Fibroblast of mammary gland (primary cell): ENCODE data around the gene CA11.

Source experiments
- DNase-seq: peaks from one replicate; pipeline ENCODE4 v3.0.0-alpha.2; 2010; ENCODE audit warnings: low read depth
- H3K4me3 ChIP-seq: 2 replicates; pipeline ENCODE4 v1.5.1; 2011; ENCODE audit warnings: low read depth, mild to moderate bottlenecking, low read length, moderate library complexity; ENCODE audit not compliant: control insufficient read depth
- CTCF ChIP-seq: conservative IDR thresholded peaks from 2 replicates; pipeline ENCODE4 v1.5.1; 2011; ENCODE audit warnings: low read depth, low read length, inconsistent platforms; ENCODE audit not compliant: control insufficient read depth, insufficient read depth

Gene CA11

GRCh38 chr19:48596679-48597465 lies 49.1 kb downstream of the CA11 start:
- no peak for DNase-seq
- no peak overlapping the region for H3K4me3 ChIP-seq
- TF ChIP-seq CTCF = no peak

GRCh38 chr19:48596237-48596636 lies 49.8 kb downstream of the CA11 start:
- no peak for DNase-seq
- no peak for TF ChIP-seq CTCF
- H3K4me3 ChIP-seq = no peak overlapping the region

GRCh38 chr19:48595833-48596232 lies 50.2 kb downstream of the CA11 start:
- no peak for DNase-seq
- H3K4me3 ChIP-seq = no peak overlapping the region
- TF ChIP-seq CTCF = no peak

GRCh38 chr19:48595171-48595570 lies 50.8 kb downstream of the CA11 start:
- DNase-seq = no peak
- H3K4me3 ChIP-seq = no peak overlapping the region
- no peak for TF ChIP-seq CTCF

- peak; percentile 28 for DNase-seq
- peak; percentile 16 for TF ChIP-seq CTCF
- H3K4me3 ChIP-seq = no peak overlapping the region
Measured at GRCh38 chr19:48591021-48591420, 55.0 kb downstream of the CA11 start.

GRCh38 chr19:48588670-48589401 lies 57.2 kb downstream of the CA11 start:
- peak overlapping the region; percentile 41 for H3K4me3 ChIP-seq
- TF ChIP-seq CTCF = peak; percentile 88

More at GRCh38 chr19:48588670-48589401, 57.2 kb downstream of the CA11 start:
- peak; percentile 78 for DNase-seq
